Endothelial cell of umbilical vein (primary cell): ENCODE measurements around the gene TEX11.

Source experiments
- CTCF ChIP-seq, 2 donors: IDR thresholded peaks; 1 replicate in 1 of 2; 2 replicates in 1 of 2; pipeline ENCODE4 v1.5.1; 2011; ENCODE audit warnings: low read length in 2 of 2, mild to moderate bottlenecking in 2 of 2, moderate library complexity in 2 of 2, control low read depth in 1 of 2, inconsistent platforms in 1 of 2, low read depth in 1 of 2; ENCODE audit not compliant: insufficient read depth in 1 of 2; ENCODE audit errors: extremely low read depth in 1 of 2
- EZH2 ChIP-seq: IDR thresholded peaks from 2 replicates; pipeline ENCODE4 v1.6.1; 2012; ENCODE audit warnings: borderline replicate concordance, low read depth, mild to moderate bottlenecking, moderate library complexity, low read length, inconsistent platforms; ENCODE audit not compliant: severe bottlenecking
- FOS ChIP-seq: IDR thresholded peaks from 2 replicates; pipeline ENCODE4 v1.6.1; 2011; ENCODE audit warnings: mild to moderate bottlenecking, low read length, moderate library complexity, borderline replicate concordance; ENCODE audit not compliant: insufficient read depth
- POLR2A ChIP-seq: IDR thresholded peaks from 2 replicates; pipeline ENCODE4 v1.6.1; 2012; ENCODE audit warnings: low read depth, mild to moderate bottlenecking, control low read depth, low read length
- POLR2AphosphoS5 ChIP-seq: IDR thresholded peaks from 2 replicates; pipeline ENCODE4 v1.6.1; 2012; ENCODE audit warnings: low read depth, mild to moderate bottlenecking, control low read depth, low read length, moderate library complexity; ENCODE audit not compliant: insufficient read depth
- TF ChIP-seq, protein P1 (sequence below): IDR thresholded peaks from 2 replicates; pipeline ENCODE4 v1.6.1; 2011; ENCODE audit not compliant: insufficient read depth, insufficient read length

GRCh38 chrX:70916754-70917153 is 8.2 kb upstream of the TEX11 start:
- TF ChIP-seq, protein P1, sequence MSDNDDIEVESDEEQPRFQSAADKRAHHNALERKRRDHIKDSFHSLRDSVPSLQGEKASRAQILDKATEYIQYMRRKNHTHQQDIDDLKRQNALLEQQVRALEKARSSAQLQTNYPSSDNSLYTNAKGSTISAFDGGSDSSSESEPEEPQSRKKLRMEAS = no peak
- no peak for TF ChIP-seq CTCF (IDR thresholded peaks at IDR 0.05; ENCODE audit: extremely low read depth in 1 of 2, insufficient read depth in 1 of 2, low read depth in 1 of 2, low read length in 2 of 2)
- no peak for TF ChIP-seq POLR2A
- TF ChIP-seq POLR2AphosphoS5 = no peak
- TF ChIP-seq EZH2 = no peak
- no peak for TF ChIP-seq FOS
